Measurements from ENCODE around the gene CST4. TPM values are rescaled to one million over a fixed set of nuclear protein-coding genes. Genes with fewer than 3 reads are reported as not detected.

Gene CST4
- total RNA-seq, 1 experiment from 2014 or later: not detected

- TF ChIP-seq ZNF232 (CRISPR knock-in tag; IDR thresholded peaks at IDR 0.05) (no peak), MYBL2 (CRISPR knock-in tag; IDR thresholded peaks at IDR 0.05) (no peak), RORB (CRISPR knock-in tag; IDR thresholded peaks at IDR 0.05) (no peak), ZSCAN18 (CRISPR knock-in tag; IDR thresholded peaks at IDR 0.05) (no peak), ZNF671 (CRISPR knock-in tag; IDR thresholded peaks at IDR 0.05) (no peak), CBFB (CRISPR knock-in tag; IDR thresholded peaks at IDR 0.05; ENCODE audit: low read depth) (no peak), NR2C2 (CRISPR knock-in tag; IDR thresholded peaks at IDR 0.05) (no peak), GTF2I (CRISPR knock-in tag; conservative IDR thresholded peaks at IDR 0.05) (no peak), ZNF512 (CRISPR knock-in tag; IDR thresholded peaks at IDR 0.05; ENCODE audit: borderline replicate concordance) (no peak), TCF7 (CRISPR knock-in tag; IDR thresholded peaks at IDR 0.05; ENCODE audit: low read depth) (no peak), ZNF263 (CRISPR knock-in tag; IDR thresholded peaks at IDR 0.05; ENCODE audit: low read depth) (no peak), MXD4 (CRISPR knock-in tag; IDR thresholded peaks at IDR 0.05; ENCODE audit: borderline replicate concordance) (no peak), CREM (CRISPR knock-in tag; IDR thresholded peaks at IDR 0.05) (no peak), ZNF317 (CRISPR knock-in tag; IDR thresholded peaks at IDR 0.05; ENCODE audit: borderline replicate concordance, low read depth) (no peak), HMGA2 (CRISPR knock-in tag; IDR thresholded peaks at IDR 0.05) (no peak)
- TF ChIP-seq, protein P1, sequence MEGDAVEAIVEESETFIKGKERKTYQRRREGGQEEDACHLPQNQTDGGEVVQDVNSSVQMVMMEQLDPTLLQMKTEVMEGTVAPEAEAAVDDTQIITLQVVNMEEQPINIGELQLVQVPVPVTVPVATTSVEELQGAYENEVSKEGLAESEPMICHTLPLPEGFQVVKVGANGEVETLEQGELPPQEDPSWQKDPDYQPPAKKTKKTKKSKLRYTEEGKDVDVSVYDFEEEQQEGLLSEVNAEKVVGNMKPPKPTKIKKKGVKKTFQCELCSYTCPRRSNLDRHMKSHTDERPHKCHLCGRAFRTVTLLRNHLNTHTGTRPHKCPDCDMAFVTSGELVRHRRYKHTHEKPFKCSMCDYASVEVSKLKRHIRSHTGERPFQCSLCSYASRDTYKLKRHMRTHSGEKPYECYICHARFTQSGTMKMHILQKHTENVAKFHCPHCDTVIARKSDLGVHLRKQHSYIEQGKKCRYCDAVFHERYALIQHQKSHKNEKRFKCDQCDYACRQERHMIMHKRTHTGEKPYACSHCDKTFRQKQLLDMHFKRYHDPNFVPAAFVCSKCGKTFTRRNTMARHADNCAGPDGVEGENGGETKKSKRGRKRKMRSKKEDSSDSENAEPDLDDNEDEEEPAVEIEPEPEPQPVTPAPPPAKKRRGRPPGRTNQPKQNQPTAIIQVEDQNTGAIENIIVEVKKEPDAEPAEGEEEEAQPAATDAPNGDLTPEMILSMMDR (IDR thresholded peaks at IDR 0.05): no peak
- TF ChIP-seq, protein P2, sequence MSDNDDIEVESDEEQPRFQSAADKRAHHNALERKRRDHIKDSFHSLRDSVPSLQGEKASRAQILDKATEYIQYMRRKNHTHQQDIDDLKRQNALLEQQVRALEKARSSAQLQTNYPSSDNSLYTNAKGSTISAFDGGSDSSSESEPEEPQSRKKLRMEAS (CRISPR knock-in tag; IDR thresholded peaks at IDR 0.05): no peak
- no peak overlapping the region for H3K4me3 Mint-ChIP-seq
- peaks cover 10% of the 10 kb centered on the region for H3K9me3 Mint-ChIP-seq
- POLR2A ChIA-PET: no interaction called here
- no peak for DNase-seq (ENCODE audit: low spot score)
- H3K27me3 Mint-ChIP-seq (ENCODE audit: low read depth): no peaks in the 10 kb centered on the region; the same call in 1 of the 2 replicates
- H3K36me3 Mint-ChIP-seq: no peaks in the 10 kb centered on the region
- ATAC-seq: no peak
- H3K4me1 Mint-ChIP-seq: no peaks in the 10 kb centered on the region; the same call in 1 of the 2 replicates
- CTCF ChIA-PET: no interaction called here
- no peak overlapping the region for H3K27ac Mint-ChIP-seq
Measured at GRCh38 chr20:23683281-23683680, 5.6 kb downstream of the CST4 start.

- no peaks in the 10 kb centered on the region for H3K36me3 Mint-ChIP-seq
- POLR2A ChIA-PET: no interaction called here
- TF ChIP-seq ZNF263 (CRISPR knock-in tag; IDR thresholded peaks at IDR 0.05; ENCODE audit: low read depth) (no peak), MYBL2 (CRISPR knock-in tag; IDR thresholded peaks at IDR 0.05) (no peak), ZNF138 (CRISPR knock-in tag; conservative IDR thresholded peaks at IDR 0.05) (no peak), SOX15 (CRISPR knock-in tag; IDR thresholded peaks at IDR 0.05) (no peak), NFATC4 (CRISPR knock-in tag; IDR thresholded peaks at IDR 0.05) (no peak), ZNF232 (CRISPR knock-in tag; IDR thresholded peaks at IDR 0.05) (no peak), ZBTB21 (CRISPR knock-in tag; IDR thresholded peaks at IDR 0.05; ENCODE audit: borderline replicate concordance) (no peak), NFE2L1 (CRISPR knock-in tag; IDR thresholded peaks at IDR 0.05) (no peak)
- TF ChIP-seq, protein P2 (CRISPR knock-in tag; IDR thresholded peaks at IDR 0.05): no peak
- no peak overlapping the region for H3K27ac Mint-ChIP-seq
- peaks cover 10% of the 10 kb centered on the region for H3K9me3 Mint-ChIP-seq
- ATAC-seq: no peak
- no peak for DNase-seq (ENCODE audit: low spot score)
- H3K27me3 Mint-ChIP-seq (ENCODE audit: low read depth): no peaks in the 10 kb centered on the region; the same call in none of the 2 replicates
- H3K4me3 Mint-ChIP-seq: no peak overlapping the region
- CTCF ChIA-PET: interaction anchor here (1.0 kb wide), 1 partner anchor 12 kb away, joined by 4 read pairs; no protein-coding TSS in a partner anchor
- H3K4me1 Mint-ChIP-seq: no peaks in the 10 kb centered on the region
Measured at GRCh38 chr20:23680146-23680545, 8.7 kb downstream of the CST4 start.

All from WTC11 (cell line).